Smooth muscle cell (in vitro differentiated cells): ENCODE measurements around the gene FAM89A. TPM values are rescaled to one million over a fixed set of nuclear protein-coding genes. Genes with fewer than 3 reads are reported as not detected.

Experiments
- DNase-seq: peaks from one replicate; lab custom pipeline; 2025; ENCODE audit not compliant: unreplicated experiment; lab: John Stamatoyannopoulos, UW
- H2AFZ ChIP-seq: fragments of 200-600 bp; sonication (generic); 2 replicates; pipeline ENCODE4 v1.6.0; 2016; ENCODE audit warnings: antibody characterized with exemption, low read depth, mild to moderate bottlenecking
- H3F3A ChIP-seq: fragments of 200-600 bp; sonication (generic); 2 replicates; pipeline ENCODE4 v1.6.0; 2017; ENCODE audit warnings: antibody characterized with exemption, low read depth
- H3K27ac ChIP-seq: fragments of 200-600 bp; sonication (generic); 2 replicates; pipeline ENCODE4 v1.5.1; 2016; ENCODE audit warnings: low read depth, mild to moderate bottlenecking
- H3K27me3 ChIP-seq: fragments of 200-600 bp; sonication (generic); 2 replicates; pipeline ENCODE4 v1.6.1; 2016; ENCODE audit warnings: low read depth, mild to moderate bottlenecking
- H3K36me3 ChIP-seq: fragments of 200-600 bp; sonication (generic); 2 replicates; pipeline ENCODE4 v1.5.1; 2016; ENCODE audit warnings: low read depth
- H3K4me1 ChIP-seq: fragments of 200-600 bp; sonication (generic); 2 replicates; pipeline ENCODE4 v1.5.1; 2016; ENCODE audit warnings: low read depth
- H3K4me2 ChIP-seq: fragments of 200-600 bp; sonication (generic); 2 replicates; pipeline ENCODE4 v1.6.0; 2016; ENCODE audit warnings: mild to moderate bottlenecking
- H3K4me3 ChIP-seq: fragments of 200-600 bp; sonication (generic); 2 replicates; pipeline ENCODE4 v1.5.1; 2016; ENCODE audit warnings: mild to moderate bottlenecking
- H3K79me2 ChIP-seq: fragments of 200-600 bp; sonication (generic); 2 replicates; pipeline ENCODE4 v1.6.0; 2016; ENCODE audit warnings: low read depth, mild to moderate bottlenecking
- H3K9ac ChIP-seq: fragments of 200-600 bp; sonication (generic); 2 replicates; pipeline ENCODE4 v1.6.0; 2016; ENCODE audit warnings: low read depth
- H3K9me3 ChIP-seq: fragments of 200-600 bp; sonication (generic); replicated peaks from 2 replicates; pipeline ENCODE4 v1.5.1; 2016; ENCODE audit warnings: low read depth
- H4K20me1 ChIP-seq: fragments of 200-600 bp; sonication (generic); 2 replicates; pipeline ENCODE4 v1.6.0; 2016; ENCODE audit warnings: low read depth
- CTCF ChIP-seq: fragments of 200-600 bp; sonication (generic); IDR thresholded peaks from 2 replicates; pipeline ENCODE4 v1.5.1; 2017; ENCODE audit warnings: borderline replicate concordance, mild to moderate bottlenecking, antibody characterized with exemption; ENCODE audit not compliant: insufficient read depth, poor library complexity, severe bottlenecking
- WGBS: methylation state at CpG from one replicate; pipeline ENCODE4 v1.1.7; 2016; ENCODE audit warnings: low lambda C conversion rate; 5-methylcytosine and 5-hydroxymethylcytosine counted together
- polyA plus RNA-seq: library from polyadenylated mRNA; unstranded; fragments of >200 nt; fragmentation: Nextera tagmentation; extraction: Ambion mirVana; gene quantifications from 2 replicates; pipeline ENCODE4 v1.2.1, GENCODE V29; 2016
- total RNA-seq: library from RNA; depleted of rRNA; stranded (reverse); fragments of >200 nt; gene quantifications from 2 replicates; pipeline ENCODE4 v1.2.3, GENCODE V29; 2014

FAM89A gene
- total and polyA plus RNA-seq, 2 experiments from 2014 or later = 34.9 to 45.3 TPM

GRCh38 chr1:231062500-231063270, 22.6 kb upstream of the FAM89A start:
- Histone ChIP-seq H3K9me3 (no peaks in the 10 kb centered on the region), H3K4me1 (no peaks in the 10 kb centered on the region), H3K27me3 (no peaks in the 10 kb centered on the region), H3K36me3 (no peaks in the 10 kb centered on the region), H3K9ac (no peak overlapping the region), H3K79me2 (no peaks in the 10 kb centered on the region), H3F3A (no peaks in the 10 kb centered on the region), H3K4me2 (peak overlapping the region; percentile 37), H3K4me3 (no peak overlapping the region), H3K27ac (peak overlapping the region; percentile 64), H4K20me1 (no peaks in the 10 kb centered on the region), H2AFZ (no peak overlapping the region)
- no peak for TF ChIP-seq CTCF
- DNase-seq = no peak
- 31% methylated on average over 11 of the region's 11 CpGs for WGBS

GRCh38 chr1:231059566-231060193, 19.6 kb upstream of the FAM89A start:
- H4K20me1 ChIP-seq = no peaks in the 10 kb centered on the region
- no peaks in the 10 kb centered on the region for H3K27me3 ChIP-seq
- H3K27ac ChIP-seq = peak overlapping the region; percentile 13
- no peak overlapping the region for H3K9ac ChIP-seq
- no peak for TF ChIP-seq CTCF
- no peak overlapping the region for H3K4me3 ChIP-seq
- H3K79me2 ChIP-seq = no peaks in the 10 kb centered on the region
- H2AFZ ChIP-seq = no peak overlapping the region
- H3K4me2 ChIP-seq = peak overlapping the region; percentile 12
- no peaks in the 10 kb centered on the region for H3K4me1 ChIP-seq
- H3K36me3 ChIP-seq = no peaks in the 10 kb centered on the region
- no peaks in the 10 kb centered on the region for H3K9me3 ChIP-seq
- WGBS = 83% methylated on average over 1 of the region's 1 CpG
- no peaks in the 10 kb centered on the region for H3F3A ChIP-seq
- DNase-seq = no peak

GRCh38 chr1:231058416-231059109, 18.5 kb upstream of the FAM89A start:
- H3K36me3 ChIP-seq = no peaks in the 10 kb centered on the region
- no peaks in the 10 kb centered on the region for H3F3A ChIP-seq
- H3K9ac ChIP-seq = no peak overlapping the region
- no peak overlapping the region for H2AFZ ChIP-seq
- H3K4me1 ChIP-seq = no peaks in the 10 kb centered on the region
- no peaks in the 10 kb centered on the region for H4K20me1 ChIP-seq
- no peak overlapping the region for H3K4me2 ChIP-seq
- H3K79me2 ChIP-seq = no peaks in the 10 kb centered on the region
- no peaks in the 10 kb centered on the region for H3K9me3 ChIP-seq
- H3K4me3 ChIP-seq = no peak overlapping the region
- H3K27me3 ChIP-seq = no peaks in the 10 kb centered on the region
- H3K27ac ChIP-seq = no peak overlapping the region
- no peak for TF ChIP-seq CTCF
- no peak for DNase-seq
- 56% methylated on average over 8 of the region's 8 CpGs for WGBS
